Esophagus mucosa (tissue), 1 donor: ENCODE results near the gene FOXC2. TPM values are rescaled to one million over a fixed set of nuclear protein-coding genes. Genes with fewer than 3 reads are reported as not detected.

Experiments used
- ATAC-seq: fragments of 200-7000 bp; cut with Tn5 transposase; one replicate; pipeline ENCODE4 v1.9.1; 2020
- total RNA-seq: library from RNA; stranded (reverse); gene quantifications from one replicate; pipeline ENCODE4 v1.2.4, GENCODE V29; 2023
- donor health status: DM: yes; HTN: yes; CAD: no.

The FOXC2 gene
- total RNA-seq, 1 donor from 2014 or later = 0.28 TPM

DNA sequence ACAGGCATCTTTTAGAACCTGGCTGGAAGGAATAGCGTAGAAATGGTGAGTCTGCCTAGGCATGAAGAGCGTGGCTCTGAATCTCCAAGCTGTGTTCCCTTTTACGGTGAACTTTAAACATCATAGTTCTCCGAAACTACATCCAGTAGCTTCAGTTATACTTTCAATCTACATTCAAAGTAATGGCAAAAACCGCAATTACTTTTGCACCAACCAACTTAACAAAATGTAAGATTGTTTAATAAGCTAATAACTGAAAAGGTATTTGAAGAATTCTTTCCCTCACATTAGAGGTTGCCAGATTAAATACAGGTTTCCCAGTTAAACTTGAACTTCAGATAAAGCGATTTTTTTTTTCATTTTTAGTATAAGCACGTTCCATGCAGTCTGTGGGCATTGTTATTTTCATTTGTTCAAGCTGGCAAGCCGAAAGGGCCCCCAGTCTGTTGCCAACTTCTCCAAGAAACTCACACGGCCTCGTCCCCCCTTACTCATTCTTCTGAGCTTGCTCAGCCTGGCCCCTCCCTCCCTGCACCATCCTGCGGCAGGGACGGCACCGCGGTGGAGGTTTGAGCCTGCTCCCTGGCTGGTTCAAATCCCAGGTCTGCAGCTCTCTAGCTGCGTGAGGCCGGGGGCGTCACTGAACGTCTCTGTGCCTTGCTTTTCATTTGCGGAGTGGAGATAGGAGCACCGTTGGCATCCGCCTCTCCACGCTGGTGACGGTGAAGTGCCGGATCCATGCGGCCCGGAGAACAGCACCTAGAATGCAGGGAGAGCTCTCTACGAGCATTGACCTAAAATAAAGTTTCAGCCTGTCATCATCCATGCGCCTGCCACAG, 8.1 kb upstream of the FOXC2 start:
- ATAC-seq = no peak

- ATAC-seq = no peak
Observed at GRCh38 chr16:86559802-86560305, 6.8 kb upstream of the FOXC2 start.

DNA sequence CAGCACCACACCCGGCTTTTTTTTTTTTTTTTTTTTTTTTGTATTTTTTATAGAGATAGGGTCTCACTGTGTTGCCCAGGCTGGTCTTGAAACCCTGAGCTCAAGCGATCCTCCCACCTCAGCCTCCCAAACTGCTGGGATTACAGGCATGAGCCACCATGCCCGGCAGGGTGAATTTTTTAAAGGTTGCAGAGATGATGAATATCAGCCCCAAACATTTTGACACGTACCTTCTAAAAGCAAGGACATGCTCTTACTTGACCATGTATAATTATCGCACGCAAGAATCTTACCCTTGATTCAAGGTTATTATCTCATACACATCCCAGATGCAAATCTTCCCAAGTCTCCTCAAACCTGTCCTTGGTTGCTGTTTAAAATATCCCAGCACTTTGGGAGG, 4.3 kb upstream of the FOXC2 start:
- ATAC-seq = no peak

DNA sequence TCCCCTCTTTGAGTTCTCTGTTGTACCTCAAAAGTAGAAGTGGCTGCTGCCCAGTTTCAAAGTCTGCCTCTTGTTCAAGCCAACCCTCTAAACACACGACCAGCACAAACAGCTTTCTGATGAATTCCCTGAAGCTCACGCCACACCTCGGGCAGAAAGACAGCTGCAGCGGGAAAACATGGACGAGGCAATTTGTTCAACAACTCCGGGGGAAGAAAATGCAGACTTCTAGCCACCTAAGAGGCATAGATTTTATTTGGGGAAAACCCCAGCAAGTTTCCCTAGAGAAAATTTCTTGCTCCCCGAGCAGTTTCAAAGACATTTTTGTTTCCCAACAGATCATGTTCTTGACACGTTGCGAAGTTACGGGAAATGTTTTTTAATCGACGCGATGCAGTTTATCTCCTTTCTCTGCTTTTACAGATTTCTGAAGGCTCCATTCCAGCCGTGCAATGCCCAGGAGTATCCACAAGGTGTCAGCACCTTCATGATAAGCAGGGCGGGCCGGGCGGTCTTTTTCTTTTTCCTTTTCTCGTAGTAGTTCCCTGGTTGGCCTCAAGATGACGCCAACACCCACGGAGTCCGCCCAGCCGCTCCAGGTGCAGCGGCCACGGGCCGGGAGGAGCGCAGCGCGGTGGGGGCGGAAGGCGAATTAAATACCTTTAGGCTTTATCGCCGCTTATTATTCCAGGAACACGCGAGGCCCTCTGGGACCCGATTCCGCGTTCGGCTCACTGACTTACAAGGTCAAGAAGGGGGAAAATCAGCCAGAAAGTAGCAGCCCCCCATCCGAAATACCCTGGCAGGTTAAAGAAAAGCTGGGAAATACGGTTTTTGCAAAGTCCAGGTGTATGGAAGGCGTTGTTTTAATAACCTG, 2.9 kb upstream of the FOXC2 start:
- ATAC-seq = peak; percentile 97

DNA sequence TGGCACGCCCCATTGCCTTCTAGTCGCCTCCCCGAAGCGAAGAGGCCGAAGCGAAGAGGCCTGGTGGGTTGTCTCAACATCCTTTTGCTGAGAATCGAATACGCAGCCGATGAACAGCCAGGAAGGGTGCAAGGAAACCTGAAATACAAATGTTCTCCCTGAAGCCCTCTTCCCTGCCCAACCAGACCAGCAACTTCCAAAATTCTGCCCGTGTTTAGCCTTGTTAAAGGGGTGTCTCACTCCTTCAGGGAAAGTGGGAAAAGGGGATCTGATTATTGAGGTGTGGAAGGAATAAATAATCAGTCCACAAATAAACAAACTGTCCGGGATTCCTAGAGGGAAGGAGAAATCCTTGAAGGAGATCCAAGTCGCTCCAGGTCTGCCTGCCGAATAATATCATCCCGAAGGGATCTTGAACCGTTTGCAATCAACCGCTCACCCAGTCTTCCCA, 1.4 kb upstream of the FOXC2 start:
- ATAC-seq = no peak

DNA sequence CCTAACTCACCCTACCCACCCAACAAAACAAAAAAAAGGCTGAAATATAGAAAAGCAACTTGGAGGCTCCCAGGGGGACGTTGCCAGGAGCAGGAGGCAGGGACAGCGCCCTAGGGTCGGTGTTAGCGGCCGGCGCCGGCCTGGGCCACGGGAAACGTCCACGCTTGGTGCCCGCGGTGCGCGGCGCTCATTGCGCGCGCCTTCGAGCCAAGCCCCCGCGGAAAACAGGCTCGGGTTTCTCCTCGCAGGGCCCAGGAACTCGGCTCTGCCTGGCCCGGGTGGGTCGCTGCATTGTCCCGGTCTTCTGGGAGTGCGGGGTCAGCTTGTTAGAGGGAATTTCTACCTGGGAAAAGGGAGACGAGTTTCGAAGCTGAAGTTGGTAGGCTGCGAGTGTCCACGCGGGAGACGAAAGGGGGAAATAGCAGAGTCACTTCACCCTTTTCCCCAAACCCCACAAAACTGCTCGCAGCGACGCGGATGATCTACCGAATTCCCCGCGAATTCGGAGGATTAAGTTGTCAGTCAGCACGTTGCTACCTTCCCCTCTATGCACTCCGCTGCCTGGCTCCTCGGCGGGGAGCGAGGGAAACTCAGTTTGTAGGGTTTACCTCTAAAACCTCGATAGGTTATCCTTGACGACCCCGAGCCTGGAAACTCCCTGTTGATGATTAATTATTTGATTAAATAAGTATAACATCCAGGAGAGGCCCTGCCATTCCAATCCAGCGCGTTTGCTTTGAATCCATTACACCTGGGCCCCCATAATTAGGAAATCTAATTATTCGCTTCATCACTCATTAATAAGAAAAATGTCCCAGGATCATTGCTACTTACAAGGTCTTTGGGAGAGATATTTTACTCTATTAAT, 751 bp upstream of the FOXC2 start:
- ATAC-seq = no peak

- peak; percentile 8 for ATAC-seq
Observed at GRCh38 chr16:86566966-86567700, 504 bp downstream of the FOXC2 start.

- no peak for ATAC-seq
Observed at GRCh38 chr16:86567701-86568581, 1.3 kb downstream of the FOXC2 start.

DNA sequence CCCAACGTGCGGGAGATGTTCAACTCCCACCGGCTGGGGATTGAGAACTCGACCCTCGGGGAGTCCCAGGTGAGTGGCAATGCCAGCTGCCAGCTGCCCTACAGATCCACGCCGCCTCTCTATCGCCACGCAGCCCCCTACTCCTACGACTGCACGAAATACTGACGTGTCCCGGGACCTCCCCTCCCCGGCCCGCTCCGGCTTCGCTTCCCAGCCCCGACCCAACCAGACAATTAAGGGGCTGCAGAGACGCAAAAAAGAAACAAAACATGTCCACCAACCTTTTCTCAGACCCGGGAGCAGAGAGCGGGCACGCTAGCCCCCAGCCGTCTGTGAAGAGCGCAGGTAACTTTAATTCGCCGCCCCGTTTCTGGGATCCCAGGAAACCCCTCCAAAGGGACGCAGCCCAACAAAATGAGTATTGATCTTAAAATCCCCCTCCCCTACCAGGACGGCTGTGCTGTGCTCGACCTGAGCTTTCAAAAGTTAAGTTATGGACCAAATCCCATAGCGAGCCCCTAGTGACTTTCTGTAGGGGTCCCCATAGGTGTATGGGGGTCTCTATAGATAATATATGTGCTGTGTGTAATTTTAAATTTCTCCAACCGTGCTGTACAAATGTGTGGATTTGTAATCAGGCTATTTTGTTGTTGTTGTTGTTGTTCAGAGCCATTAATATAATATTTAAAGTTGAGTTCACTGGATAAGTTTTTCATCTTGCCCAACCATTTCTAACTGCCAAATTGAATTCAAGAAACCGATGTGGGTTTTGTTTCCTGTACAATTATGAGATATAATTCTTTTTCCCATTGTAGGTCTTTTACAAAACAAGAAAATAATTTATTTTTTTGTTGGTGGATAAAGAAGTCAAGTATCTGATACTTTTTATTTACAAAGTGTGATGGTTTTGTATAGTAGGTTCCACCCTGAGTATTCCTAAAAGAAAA, 2.3 kb downstream of the FOXC2 start:
- no peak for ATAC-seq

GRCh38 chr16:86569701-86570447, 3.2 kb downstream of the FOXC2 start:
- ATAC-seq = no peak

DNA sequence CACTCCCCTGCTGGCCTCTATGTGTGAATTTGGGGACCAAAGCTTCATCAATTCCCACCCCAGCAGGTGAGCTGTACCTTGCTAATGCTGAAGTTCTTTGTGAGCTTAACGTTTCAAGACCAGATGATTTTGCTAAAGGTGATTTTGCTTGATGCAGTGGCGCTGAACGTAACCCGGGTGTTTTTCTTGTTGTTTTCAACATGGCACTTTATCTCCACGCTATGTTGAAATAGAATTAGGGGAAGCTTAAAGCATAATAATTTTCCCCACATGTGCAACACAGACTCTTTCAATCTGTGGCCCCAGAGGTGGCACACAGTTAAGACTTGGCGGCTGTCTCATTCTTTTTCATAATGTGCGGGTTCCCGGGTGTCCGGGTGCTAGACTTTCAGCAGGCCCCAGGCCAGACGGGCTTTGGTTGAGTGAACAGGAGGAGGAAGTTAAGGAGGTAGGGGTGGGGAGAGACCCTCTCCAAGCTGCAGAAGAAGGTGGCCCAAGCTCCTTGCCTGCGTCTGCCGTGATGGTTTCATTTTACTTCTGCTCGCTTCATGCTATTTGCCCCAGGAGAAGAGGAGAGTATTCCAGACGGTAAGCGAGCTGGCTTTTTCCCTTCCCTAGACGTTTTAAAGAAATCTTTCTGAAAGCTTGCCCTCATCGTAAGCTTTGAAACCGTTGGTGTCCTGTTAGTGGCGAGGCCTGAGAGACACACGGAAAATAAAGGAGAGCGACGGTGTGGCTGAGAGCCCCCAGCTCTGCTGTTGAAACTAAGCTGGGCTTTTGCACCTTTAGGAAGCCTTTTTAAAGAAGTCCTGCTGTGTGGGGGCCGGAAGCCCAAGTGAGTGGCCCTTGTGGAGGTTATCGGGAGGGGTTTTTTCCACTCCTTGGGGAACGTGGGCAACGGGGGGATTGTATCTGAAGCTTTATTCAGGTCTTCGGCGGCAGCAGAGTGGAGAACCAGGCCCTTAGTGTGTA, 4.2 kb downstream of the FOXC2 start:
- no peak for ATAC-seq

- no peak for ATAC-seq
Observed at GRCh38 chr16:86571530-86571915, 4.9 kb downstream of the FOXC2 start.

DNA sequence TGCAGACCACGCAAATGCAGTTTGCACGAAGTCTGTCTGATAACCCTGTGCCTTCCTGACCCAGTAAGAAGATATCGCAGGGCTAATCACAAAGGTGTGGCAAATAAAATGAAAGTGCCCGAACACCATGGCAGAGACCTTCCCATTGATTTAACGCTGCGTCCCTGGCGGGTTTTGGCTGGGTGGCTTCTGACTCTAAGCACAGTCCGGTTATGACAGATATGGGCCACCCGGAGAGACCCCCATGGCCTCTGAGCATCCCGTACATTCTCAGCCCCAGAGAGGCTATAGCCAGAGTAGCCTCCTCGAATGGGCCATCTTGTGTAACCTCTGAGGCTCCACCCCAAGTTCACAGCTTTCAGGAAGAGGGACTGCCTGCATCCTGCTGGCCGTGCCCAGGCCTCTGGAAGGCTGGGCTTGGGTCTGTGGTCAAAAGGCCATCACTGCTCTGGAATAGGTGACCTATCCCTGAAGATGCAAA, 5.5 kb downstream of the FOXC2 start:
- no peak for ATAC-seq

- ATAC-seq = no peak
Observed at GRCh38 chr16:86572606-86573005, 6.0 kb downstream of the FOXC2 start.

DNA sequence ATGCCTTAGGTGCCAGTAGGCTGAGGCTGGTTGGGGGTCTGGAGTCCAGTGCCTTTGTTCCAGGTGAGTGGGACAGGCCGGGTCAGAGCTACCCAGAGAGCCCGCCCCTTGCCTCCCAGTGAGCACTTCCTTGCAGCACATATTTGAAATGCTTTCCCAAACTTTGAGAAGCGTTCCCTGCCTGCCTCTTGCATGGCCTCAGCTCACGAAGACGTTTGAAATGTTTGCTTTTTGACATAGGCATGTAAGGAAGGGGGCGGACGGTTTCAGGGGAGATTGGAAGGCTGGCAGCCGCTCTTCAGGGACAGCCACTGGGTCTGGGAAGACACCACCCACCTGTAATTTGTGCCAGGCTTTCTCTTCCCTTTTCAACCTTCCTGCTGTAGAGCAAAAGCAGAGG, 6.6 kb downstream of the FOXC2 start:
- no peak for ATAC-seq

- ATAC-seq = no peak
Observed at GRCh38 chr16:86573646-86574508, 7.2 kb downstream of the FOXC2 start.
